SU-DHL-6 (cell line): Measurements from ENCODE around the gene STAB1.

Experiments
- EZH2phosphoT487 ChIP-seq: fragments of 200-600 bp; sonication (generic), shearing (Covaris generic); conservative IDR thresholded peaks from 2 replicates; pipeline ENCODE4 v1.6.1; 2018; ENCODE audit warnings: mild to moderate bottlenecking, antibody characterized with exemption, low read length, moderate library complexity, mixed read lengths
- TF ChIP-seq, protein P1 (sequence below): fragments of 200-600 bp; sonication (generic); IDR thresholded peaks from one replicate; pipeline ENCODE4 v1.5.1; 2017; ENCODE audit warnings: antibody characterized with exemption, mild to moderate bottlenecking, low read length, moderate library complexity; ENCODE audit not compliant: insufficient read depth, poor library complexity, severe bottlenecking

DNA sequence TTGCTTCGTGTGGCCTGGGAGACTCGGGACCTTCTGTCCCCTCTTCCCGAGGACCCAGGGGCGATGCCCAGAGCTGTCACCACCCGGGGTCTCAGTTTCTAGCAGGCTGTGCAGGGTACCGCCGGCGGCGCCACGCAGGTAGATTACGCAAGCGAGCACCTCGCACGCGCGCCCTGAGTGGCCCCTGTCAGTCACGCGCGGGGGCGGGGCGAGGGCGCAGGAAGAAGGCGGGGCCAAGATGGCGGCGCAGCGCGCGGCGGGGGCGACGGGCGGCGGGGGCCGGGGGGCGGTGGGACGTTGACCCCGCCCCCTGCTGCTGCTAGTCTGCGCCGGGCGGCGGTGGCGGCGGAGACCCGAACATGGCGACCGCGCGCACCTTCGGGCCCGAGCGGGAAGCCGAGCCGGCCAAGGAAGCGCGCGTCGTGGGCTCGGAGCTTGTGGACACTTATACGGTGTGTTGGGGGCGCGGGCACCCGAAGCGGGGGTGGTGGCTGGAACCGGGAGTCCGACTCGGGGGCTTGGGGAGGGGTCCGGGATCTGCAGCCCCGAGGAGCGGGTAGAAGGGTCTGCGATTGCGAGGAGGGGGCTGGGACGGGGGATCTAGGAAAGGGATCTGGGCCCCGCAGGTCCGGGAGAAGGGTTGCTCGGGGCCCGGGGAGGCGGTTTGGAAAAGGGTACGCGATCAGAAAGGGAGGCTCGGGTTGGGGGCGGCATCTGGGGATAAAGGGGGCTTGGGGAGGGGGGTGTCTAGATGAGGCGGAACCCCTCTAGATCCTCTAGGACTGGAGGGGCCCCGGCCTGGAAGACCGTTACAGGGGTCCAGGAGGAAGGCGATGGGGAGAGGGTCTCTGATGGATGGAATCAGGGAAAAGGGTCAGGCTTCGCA lies 39.6 kb upstream of the STAB1 start, which contains the start of gene NISCH:
- TF ChIP-seq, protein P1, sequence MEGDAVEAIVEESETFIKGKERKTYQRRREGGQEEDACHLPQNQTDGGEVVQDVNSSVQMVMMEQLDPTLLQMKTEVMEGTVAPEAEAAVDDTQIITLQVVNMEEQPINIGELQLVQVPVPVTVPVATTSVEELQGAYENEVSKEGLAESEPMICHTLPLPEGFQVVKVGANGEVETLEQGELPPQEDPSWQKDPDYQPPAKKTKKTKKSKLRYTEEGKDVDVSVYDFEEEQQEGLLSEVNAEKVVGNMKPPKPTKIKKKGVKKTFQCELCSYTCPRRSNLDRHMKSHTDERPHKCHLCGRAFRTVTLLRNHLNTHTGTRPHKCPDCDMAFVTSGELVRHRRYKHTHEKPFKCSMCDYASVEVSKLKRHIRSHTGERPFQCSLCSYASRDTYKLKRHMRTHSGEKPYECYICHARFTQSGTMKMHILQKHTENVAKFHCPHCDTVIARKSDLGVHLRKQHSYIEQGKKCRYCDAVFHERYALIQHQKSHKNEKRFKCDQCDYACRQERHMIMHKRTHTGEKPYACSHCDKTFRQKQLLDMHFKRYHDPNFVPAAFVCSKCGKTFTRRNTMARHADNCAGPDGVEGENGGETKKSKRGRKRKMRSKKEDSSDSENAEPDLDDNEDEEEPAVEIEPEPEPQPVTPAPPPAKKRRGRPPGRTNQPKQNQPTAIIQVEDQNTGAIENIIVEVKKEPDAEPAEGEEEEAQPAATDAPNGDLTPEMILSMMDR = no peak
- no peak for TF ChIP-seq EZH2phosphoT487
